HG02943 (cell line): ENCODE data around the gene ATP8B1.
"Not testable (repeated sequence)": the region's sequence is repeated elsewhere in the genome, so short reads cannot be mapped to it uniquely, and the experiment has no call there.

Experiments
- ATAC-seq: cut with Tn5 transposase; IDR thresholded peaks from one replicate; pipeline ENCODE4 v1.9.1; 2021; ENCODE audit warnings: mild to moderate bottlenecking, low read depth, moderate library complexity; ENCODE audit not compliant: unreplicated experiment

Gene ATP8B1

GRCh38 chr18:57803103-57803969 lies at the start of gene ATP8B1:
Gene ATP8B1 (minus strand): TSS chr18:57803315. CDS start chr18:57731807, 71,508 bp downstream.
- no peak for ATAC-seq

GRCh38 chr18:57850063-57850462 lies 46.9 kb upstream of the ATP8B1 start:
- no peak for ATAC-seq

GRCh38 chr18:57848374-57848773 lies 45.3 kb upstream of the ATP8B1 start:
- ATAC-seq: not testable (repeated sequence)

- not testable (repeated sequence) for ATAC-seq
These were observed 44.3 kb upstream of the ATP8B1 start for GRCh38 chr18:57847431-57847830.

- no peak for ATAC-seq
These were observed 43.1 kb upstream of the ATP8B1 start for GRCh38 chr18:57846258-57846657.

- ATAC-seq: no peak
These were observed 42.5 kb upstream of the ATP8B1 start for GRCh38 chr18:57845605-57846074.

DNA sequence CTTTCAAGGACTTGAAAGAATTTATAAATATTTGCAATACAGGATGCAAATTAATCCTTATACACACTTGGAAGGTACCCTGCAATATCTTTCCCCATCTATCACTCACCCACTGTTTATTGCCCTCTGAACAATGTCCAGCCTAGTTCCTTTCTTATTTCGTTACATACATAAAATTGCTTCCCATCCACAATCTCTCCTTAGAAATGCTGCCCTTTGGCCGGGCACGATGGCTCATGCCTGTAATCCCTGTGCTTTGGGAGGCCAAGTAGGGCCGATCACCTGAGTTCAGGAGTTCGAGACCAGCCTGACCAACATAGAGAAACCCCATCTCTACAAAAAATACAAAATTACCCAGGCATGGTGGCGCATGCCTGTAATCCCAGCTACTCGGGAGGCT lies 41.2 kb upstream of the ATP8B1 start:
- ATAC-seq: no peak

GRCh38 chr18:57843386-57843785 lies 40.3 kb upstream of the ATP8B1 start:
- no peak for ATAC-seq

GRCh38 chr18:57841568-57841967 lies 38.5 kb upstream of the ATP8B1 start:
- ATAC-seq: no peak

GRCh38 chr18:57839942-57840381 lies 36.8 kb upstream of the ATP8B1 start:
- no peak for ATAC-seq

DNA sequence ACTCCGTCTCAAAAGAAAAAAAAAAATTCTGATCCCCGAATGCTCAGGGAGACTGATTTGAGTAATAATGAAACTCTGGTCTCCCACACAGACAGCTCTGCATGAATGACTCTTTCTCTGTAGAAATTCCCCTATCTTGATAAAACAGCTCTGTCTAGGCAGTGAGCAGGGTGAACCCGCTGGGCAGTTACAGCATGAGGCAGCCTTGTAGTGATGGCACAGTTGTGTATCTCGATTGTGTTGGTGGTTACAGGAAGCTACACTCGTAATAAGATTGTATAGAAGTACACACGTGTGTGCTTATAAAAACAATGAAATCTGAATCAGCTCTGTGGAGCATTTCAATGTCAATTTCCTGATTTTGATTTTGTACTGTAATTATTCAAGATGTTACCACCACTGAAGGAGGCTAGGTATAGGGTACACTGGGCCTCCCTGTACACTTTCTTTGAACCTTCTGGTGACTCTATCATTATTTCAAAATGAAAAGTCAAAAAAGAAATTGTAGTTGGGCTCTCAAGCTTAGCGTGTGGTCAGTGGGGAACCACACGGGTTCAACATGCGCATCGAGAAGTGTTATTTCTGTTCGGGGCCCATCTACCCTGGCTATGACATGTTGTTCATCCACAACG lies 34.9 kb upstream of the ATP8B1 start:
- ATAC-seq: peak; percentile 85

DNA sequence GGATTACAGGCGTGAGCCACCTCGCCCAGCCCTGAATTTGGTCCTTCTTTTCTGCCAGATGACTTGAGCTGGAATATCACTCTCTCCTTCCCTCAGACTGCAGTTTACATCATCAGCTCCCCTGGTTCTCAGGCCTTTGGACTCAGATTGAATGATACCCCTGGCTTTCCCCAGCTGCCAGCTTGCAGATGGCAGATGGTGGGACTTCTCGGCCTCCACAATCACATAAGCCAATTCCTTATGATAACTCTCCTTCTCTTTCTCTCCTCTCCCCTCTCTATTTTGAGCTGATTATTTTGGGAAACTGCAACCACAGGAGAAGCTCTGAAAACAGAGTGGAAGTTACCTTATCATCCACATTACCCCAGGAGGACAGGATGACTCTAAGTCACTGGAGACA lies 33.4 kb upstream of the ATP8B1 start:
- no peak for ATAC-seq

- no peak for ATAC-seq
These were observed 32.8 kb upstream of the ATP8B1 start for GRCh38 chr18:57835904-57836303.

GRCh38 chr18:57834616-57835015 lies 31.5 kb upstream of the ATP8B1 start:
- ATAC-seq: no peak

GRCh38 chr18:57833441-57834101 lies 30.5 kb upstream of the ATP8B1 start:
- ATAC-seq: peak; percentile 41

GRCh38 chr18:57832730-57833129 lies 29.6 kb upstream of the ATP8B1 start:
- ATAC-seq: no peak

- no peak for ATAC-seq
These were observed 28.7 kb upstream of the ATP8B1 start for GRCh38 chr18:57831597-57832377.

- no peak for ATAC-seq
These were observed 24.5 kb upstream of the ATP8B1 start for GRCh38 chr18:57827646-57828045.

DNA sequence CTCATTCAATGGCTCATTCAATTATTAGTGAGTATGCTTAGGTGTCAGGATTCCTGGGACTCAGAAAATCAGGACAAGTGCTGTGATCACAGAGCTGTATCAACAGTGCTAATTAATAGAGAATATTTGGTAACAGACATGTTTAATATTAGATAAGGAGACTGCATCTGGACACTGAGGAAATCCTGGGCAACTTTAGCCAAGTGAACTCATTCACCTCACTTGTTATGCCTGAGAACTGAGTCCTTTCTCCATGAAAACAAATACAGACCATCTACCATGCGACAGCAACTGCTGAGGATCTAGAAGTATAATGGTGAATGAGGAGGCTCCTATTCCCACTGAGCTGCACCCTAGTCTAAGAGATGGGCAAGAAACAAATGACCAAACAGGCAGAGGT lies 23.1 kb upstream of the ATP8B1 start:
- ATAC-seq: no peak

DNA sequence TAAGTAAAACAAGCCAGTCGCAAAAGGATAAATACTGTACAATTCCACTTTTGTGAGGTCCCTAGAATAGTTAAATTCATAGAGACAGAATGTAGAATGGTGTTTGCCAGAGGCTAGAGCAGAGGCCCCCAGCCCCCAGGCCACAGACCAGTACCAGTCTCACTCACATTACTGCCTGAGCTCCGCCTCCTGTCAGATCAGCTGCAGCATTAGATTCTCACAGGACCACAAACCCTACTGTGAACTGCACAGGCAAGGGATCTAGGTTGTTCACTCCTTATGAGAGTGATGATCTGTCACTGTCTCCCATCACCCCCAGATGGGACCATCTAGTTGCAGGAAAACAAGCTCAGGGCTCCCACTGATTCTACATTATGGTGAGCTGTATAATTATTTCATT lies 17.5 kb upstream of the ATP8B1 start:
- ATAC-seq: not testable (repeated sequence)
